Fibroblast of the aortic adventitia (primary cell): ENCODE data around the gene CEACAM5. TPM values are rescaled to one million over a fixed set of nuclear protein-coding genes. Genes with fewer than 3 reads are reported as not detected.

Source experiments
- DNase-seq: peaks from one replicate; pipeline ENCODE4 v3.0.0-alpha.2; 2010; ENCODE audit warnings: low read depth
- H3K4me3 ChIP-seq: 2 replicates; pipeline ENCODE4 v1.5.1; 2011; ENCODE audit warnings: low read depth, mild to moderate bottlenecking, control low read depth, low read length, moderate library complexity
- total RNA-seq: library from RNA; depleted of rRNA; stranded (reverse); fragments of >200 nt; gene quantifications from 2 replicates; pipeline ENCODE4 v1.2.3, GENCODE V29; 2012; ENCODE audit warnings: low replicate concordance
- TF ChIP-seq, protein P1 (sequence below): IDR thresholded peaks from 2 replicates; pipeline ENCODE4 v1.5.1; 2011; ENCODE audit warnings: mild to moderate bottlenecking, low read length, control low read depth, inconsistent platforms; ENCODE audit not compliant: insufficient read depth

Gene CEACAM5
- total RNA-seq, 1 donor = not detected

DNA sequence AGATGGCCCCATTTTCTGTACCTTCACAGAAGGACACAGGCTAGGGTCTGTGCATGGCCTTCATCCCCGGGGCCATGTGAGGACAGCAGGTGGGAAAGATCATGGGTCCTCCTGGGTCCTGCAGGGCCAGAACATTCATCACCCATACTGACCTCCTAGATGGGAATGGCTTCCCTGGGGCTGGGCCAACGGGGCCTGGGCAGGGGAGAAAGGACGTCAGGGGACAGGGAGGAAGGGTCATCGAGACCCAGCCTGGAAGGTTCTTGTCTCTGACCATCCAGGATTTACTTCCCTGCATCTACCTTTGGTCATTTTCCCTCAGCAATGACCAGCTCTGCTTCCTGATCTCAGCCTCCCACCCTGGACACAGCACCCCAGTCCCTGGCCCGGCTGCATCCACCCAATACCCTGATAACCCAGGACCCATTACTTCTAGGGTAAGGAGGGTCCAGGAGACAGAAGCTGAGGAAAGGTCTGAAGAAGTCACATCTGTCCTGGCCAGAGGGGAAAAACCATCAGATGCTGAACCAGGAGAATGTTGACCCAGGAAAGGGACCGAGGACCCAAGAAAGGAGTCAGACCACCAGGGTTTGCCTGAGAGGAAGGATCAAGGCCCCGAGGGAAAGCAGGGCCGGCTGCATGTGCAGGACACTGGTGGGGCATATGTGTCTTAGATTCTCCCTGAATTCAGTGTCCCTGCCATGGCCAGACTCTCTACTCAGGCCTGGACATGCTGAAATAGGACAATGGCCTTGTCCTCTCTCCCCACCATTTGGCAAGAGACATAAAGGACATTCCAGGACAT, 13.4 kb upstream of the CEACAM5 start:
- no peak overlapping the region for H3K4me3 ChIP-seq
- TF ChIP-seq, protein P1, sequence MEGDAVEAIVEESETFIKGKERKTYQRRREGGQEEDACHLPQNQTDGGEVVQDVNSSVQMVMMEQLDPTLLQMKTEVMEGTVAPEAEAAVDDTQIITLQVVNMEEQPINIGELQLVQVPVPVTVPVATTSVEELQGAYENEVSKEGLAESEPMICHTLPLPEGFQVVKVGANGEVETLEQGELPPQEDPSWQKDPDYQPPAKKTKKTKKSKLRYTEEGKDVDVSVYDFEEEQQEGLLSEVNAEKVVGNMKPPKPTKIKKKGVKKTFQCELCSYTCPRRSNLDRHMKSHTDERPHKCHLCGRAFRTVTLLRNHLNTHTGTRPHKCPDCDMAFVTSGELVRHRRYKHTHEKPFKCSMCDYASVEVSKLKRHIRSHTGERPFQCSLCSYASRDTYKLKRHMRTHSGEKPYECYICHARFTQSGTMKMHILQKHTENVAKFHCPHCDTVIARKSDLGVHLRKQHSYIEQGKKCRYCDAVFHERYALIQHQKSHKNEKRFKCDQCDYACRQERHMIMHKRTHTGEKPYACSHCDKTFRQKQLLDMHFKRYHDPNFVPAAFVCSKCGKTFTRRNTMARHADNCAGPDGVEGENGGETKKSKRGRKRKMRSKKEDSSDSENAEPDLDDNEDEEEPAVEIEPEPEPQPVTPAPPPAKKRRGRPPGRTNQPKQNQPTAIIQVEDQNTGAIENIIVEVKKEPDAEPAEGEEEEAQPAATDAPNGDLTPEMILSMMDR = no peak
- DNase-seq = no peak

DNA sequence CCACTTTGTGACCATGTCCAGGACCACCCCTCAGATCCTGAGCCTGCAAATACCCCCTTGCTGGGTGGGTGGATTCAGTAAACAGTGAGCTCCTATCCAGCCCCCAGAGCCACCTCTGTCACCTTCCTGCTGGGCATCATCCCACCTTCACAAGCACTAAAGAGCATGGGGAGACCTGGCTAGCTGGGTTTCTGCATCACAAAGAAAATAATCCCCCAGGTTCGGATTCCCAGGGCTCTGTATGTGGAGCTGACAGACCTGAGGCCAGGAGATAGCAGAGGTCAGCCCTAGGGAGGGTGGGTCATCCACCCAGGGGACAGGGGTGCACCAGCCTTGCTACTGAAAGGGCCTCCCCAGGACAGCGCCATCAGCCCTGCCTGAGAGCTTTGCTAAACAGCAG, 12.7 kb upstream of the CEACAM5 start:
- TF ChIP-seq, protein P1 = no peak
- DNase-seq = no peak

DNA sequence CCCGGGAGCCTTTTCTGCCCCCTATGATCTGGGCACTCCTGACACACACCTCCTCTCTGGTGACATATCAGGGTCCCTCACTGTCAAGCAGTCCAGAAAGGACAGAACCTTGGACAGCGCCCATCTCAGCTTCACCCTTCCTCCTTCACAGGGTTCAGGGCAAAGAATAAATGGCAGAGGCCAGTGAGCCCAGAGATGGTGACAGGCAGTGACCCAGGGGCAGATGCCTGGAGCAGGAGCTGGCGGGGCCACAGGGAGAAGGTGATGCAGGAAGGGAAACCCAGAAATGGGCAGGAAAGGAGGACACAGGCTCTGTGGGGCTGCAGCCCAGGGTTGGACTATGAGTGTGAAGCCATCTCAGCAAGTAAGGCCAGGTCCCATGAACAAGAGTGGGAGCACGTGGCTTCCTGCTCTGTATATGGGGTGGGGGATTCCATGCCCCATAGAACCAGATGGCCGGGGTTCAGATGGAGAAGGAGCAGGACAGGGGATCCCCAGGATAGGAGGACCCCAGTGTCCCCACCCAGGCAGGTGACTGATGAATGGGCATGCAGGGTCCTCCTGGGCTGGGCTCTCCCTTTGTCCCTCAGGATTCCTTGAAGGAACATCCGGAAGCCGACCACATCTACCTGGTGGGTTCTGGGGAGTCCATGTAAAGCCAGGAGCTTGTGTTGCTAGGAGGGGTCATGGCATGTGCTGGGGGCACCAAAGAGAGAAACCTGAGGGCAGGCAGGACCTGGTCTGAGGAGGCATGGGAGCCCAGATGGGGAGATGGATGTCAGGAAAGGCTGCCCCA, 11.8 kb upstream of the CEACAM5 start:
- TF ChIP-seq, protein P1 = no peak
- DNase-seq = no peak

More for the DNA sequence above, 12.7 kb upstream of the CEACAM5 start:
- no peak overlapping the region for H3K4me3 ChIP-seq

DNA sequence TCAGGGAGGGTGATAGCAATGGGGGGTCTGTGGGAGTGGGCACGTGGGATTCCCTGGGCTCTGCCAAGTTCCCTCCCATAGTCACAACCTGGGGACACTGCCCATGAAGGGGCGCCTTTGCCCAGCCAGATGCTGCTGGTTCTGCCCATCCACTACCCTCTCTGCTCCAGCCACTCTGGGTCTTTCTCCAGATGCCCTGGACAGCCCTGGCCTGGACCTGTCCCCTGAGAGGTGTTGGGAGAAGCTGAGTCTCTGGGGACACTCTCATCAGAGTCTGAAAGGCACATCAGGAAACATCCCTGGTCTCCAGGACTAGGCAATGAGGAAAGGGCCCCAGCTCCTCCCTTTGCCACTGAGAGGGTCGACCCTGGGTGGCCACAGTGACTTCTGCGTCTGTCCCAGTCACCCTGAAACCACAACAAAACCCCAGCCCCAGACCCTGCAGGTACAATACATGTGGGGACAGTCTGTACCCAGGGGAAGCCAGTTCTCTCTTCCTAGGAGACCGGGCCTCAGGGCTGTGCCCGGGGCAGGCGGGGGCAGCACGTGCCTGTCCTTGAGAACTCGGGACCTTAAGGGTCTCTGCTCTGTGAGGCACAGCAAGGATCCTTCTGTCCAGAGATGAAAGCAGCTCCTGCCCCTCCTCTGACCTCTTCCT, 11.1 kb upstream of the CEACAM5 start:
- TF ChIP-seq, protein P1 = no peak
- no peak overlapping the region for H3K4me3 ChIP-seq
- DNase-seq = no peak

More for the DNA sequence above, 11.8 kb upstream of the CEACAM5 start:
- no peak overlapping the region for H3K4me3 ChIP-seq

DNA sequence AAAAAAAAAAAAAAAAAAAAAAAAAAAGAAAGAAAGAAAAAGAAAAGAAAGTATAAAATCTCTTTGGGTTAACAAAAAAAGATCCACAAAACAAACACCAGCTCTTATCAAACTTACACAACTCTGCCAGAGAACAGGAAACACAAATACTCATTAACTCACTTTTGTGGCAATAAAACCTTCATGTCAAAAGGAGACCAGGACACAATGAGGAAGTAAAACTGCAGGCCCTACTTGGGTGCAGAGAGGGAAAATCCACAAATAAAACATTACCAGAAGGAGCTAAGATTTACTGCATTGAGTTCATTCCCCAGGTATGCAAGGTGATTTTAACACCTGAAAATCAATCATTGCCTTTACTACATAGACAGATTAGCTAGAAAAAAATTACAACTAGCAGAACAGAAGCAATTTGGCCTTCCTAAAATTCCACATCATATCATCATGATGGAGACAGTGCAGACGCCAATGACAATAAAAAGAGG, 9.6 kb upstream of the CEACAM5 start:
- TF ChIP-seq, protein P1 = no peak
- DNase-seq = no peak
- H3K4me3 ChIP-seq = no peak overlapping the region

DNA sequence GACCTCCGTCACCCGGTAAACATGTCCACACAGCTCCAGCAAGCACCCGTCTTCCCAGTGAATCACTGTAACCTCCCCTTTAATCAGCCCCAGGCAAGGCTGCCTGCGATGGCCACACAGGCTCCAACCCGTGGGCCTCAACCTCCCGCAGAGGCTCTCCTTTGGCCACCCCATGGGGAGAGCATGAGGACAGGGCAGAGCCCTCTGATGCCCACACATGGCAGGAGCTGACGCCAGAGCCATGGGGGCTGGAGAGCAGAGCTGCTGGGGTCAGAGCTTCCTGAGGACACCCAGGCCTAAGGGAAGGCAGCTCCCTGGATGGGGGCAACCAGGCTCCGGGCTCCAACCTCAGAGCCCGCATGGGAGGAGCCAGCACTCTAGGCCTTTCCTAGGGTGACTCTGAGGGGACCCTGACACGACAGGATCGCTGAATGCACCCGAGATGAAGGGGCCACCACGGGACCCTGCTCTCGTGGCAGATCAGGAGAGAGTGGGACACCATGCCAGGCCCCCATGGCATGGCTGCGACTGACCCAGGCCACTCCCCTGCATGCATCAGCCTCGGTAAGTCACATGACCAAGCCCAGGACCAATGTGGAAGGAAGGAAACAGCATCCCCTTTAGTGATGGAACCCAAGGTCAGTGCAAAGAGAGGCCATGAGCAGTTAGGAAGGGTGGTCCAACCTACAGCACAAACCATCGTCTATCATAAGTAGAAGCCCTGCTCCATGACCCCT, 9.0 kb upstream of the CEACAM5 start:
- no peak for DNase-seq
- TF ChIP-seq, protein P1 = no peak
- no peak overlapping the region for H3K4me3 ChIP-seq
